OCI-LY1 (cell line): ENCODE results near the gene PACRG.

ENCODE experiments used
- H2AFZ ChIP-seq: fragments of 200-600 bp; sonication (generic), shearing (Covaris generic); 2 replicates; pipeline ENCODE4 v1.6.0; 2014; ENCODE audit warnings: antibody characterized with exemption, mild to moderate bottlenecking, low read length
- H3F3A ChIP-seq: fragments of 200-600 bp; sonication (generic), shearing (Covaris generic); 2 replicates; pipeline ENCODE4 v1.6.0; 2014; ENCODE audit warnings: mild to moderate bottlenecking, antibody characterized with exemption, low read length, moderate library complexity; ENCODE audit not compliant: insufficient read depth
- H3K27ac ChIP-seq: fragments of 200-600 bp; sonication (generic); 2 replicates; pipeline ENCODE4 v1.5.1; 2014; ENCODE audit warnings: low read length, mixed run types, mild to moderate bottlenecking, low read depth; ENCODE audit not compliant: poor library complexity, severe bottlenecking
- H3K27me3 ChIP-seq: fragments of 200-600 bp; sonication (generic); 2 replicates; pipeline ENCODE4 v1.6.0; 2014; ENCODE audit warnings: antibody characterized with exemption, mild to moderate bottlenecking, low read length, moderate library complexity; ENCODE audit not compliant: insufficient read depth
- H3K36me3 ChIP-seq: fragments of 200-600 bp; sonication (generic); 2 replicates; pipeline ENCODE4 v1.6.1; 2014; ENCODE audit warnings: mild to moderate bottlenecking, antibody characterized with exemption, low read length, moderate library complexity, mixed read lengths; ENCODE audit not compliant: insufficient read depth
- H3K4me1 ChIP-seq: fragments of 200-600 bp; sonication (generic); 2 replicates; pipeline ENCODE4 v1.5.1; 2014; ENCODE audit warnings: mild to moderate bottlenecking, low read length, moderate library complexity; ENCODE audit not compliant: insufficient read depth, severe bottlenecking
- H3K4me2 ChIP-seq: fragments of 200-600 bp; sonication (generic), shearing (Covaris generic); 2 replicates; pipeline ENCODE4 v1.6.1; 2014; ENCODE audit warnings: low read length
- H3K4me3 ChIP-seq: fragments of 200-600 bp; sonication (generic); 2 replicates; pipeline ENCODE4 v1.5.1; 2014; ENCODE audit warnings: low read length, low read depth, mild to moderate bottlenecking, mixed read lengths; ENCODE audit not compliant: poor library complexity, severe bottlenecking
- H3K79me2 ChIP-seq: fragments of 200-600 bp; shearing (Covaris generic); 2 replicates; pipeline ENCODE4 v1.6.1; 2016; ENCODE audit warnings: mixed run types, low read length, mixed read lengths; ENCODE audit not compliant: insufficient read depth
- H3K9ac ChIP-seq: fragments of 200-600 bp; sonication (generic), shearing (Covaris generic); 2 replicates; pipeline ENCODE4 v1.6.1; 2014; ENCODE audit warnings: mild to moderate bottlenecking, low read length, mixed read lengths
- H3K9me2 ChIP-seq: fragments of 200-600 bp; sonication (generic), shearing (Covaris generic); 2 replicates; pipeline ENCODE4 v1.6.1; 2014; ENCODE audit warnings: low read depth, mild to moderate bottlenecking, low read length, mixed read lengths
- H3K9me3 ChIP-seq: fragments of 200-600 bp; shearing (Covaris generic); 2 replicates; pipeline ENCODE4 v1.6.1; 2014; ENCODE audit warnings: low read length, mixed read lengths
- H4K20me1 ChIP-seq: fragments of 200-600 bp; sonication (generic), shearing (Covaris generic); 2 replicates; pipeline ENCODE4 v1.6.0; 2016; ENCODE audit warnings: mild to moderate bottlenecking, low read length; ENCODE audit not compliant: insufficient read depth
- CTCF ChIP-seq: fragments of 200-600 bp; sonication (generic), shearing (Covaris generic); IDR thresholded peaks from 2 replicates; pipeline ENCODE4 v1.5.1; 2017; ENCODE audit warnings: mild to moderate bottlenecking, antibody characterized with exemption, low read length, moderate library complexity, mixed read lengths
- EZH2 ChIP-seq: fragments of 200-600 bp; sonication (generic), shearing (Covaris generic); IDR thresholded peaks from 2 replicates; pipeline ENCODE4 v1.8.0; 2017; ENCODE audit warnings: borderline replicate concordance, mixed run types, mild to moderate bottlenecking, antibody characterized with exemption, low read length, moderate library complexity, mixed read lengths

Gene PACRG

GRCh38 chr6:163165922-163166321 is 438.1 kb downstream of the PACRG start:
- Histone ChIP-seq H3K36me3 (no peaks in the 10 kb centered on the region), H3K9me2 (no peaks in the 10 kb centered on the region), H2AFZ (no peak overlapping the region), H3K4me2 (no peak overlapping the region), H3K4me3 (no peak overlapping the region), H3F3A (no peaks in the 10 kb centered on the region), H4K20me1 (no peaks in the 10 kb centered on the region), H3K4me1 (peaks cover 3% of the 10 kb centered on the region), H3K9ac (no peak overlapping the region), H3K27me3 (no peaks in the 10 kb centered on the region), H3K27ac (no peak overlapping the region), H3K9me3 (no peaks in the 10 kb centered on the region; the same call in 1 of the 2 replicates), H3K79me2 (no peaks in the 10 kb centered on the region)
- no peak for TF ChIP-seq CTCF
- no peak for TF ChIP-seq EZH2

GRCh38 chr6:163166507-163166906 is 438.7 kb downstream of the PACRG start:
- Histone ChIP-seq H3K79me2 (no peaks in the 10 kb centered on the region), H3K9me3 (no peaks in the 10 kb centered on the region; the same call in 1 of the 2 replicates), H3K27me3 (no peaks in the 10 kb centered on the region), H3K36me3 (no peaks in the 10 kb centered on the region), H3K9ac (no peak overlapping the region), H3K27ac (no peak overlapping the region), H3K4me2 (no peak overlapping the region), H3K9me2 (no peaks in the 10 kb centered on the region), H3F3A (no peaks in the 10 kb centered on the region), H2AFZ (no peak overlapping the region), H3K4me1 (peaks cover 3% of the 10 kb centered on the region), H4K20me1 (no peaks in the 10 kb centered on the region), H3K4me3 (no peak overlapping the region)
- TF ChIP-seq CTCF (no peak), EZH2 (no peak)

- Histone ChIP-seq H3K4me2 (no peak overlapping the region), H4K20me1 (no peaks in the 10 kb centered on the region), H3F3A (no peaks in the 10 kb centered on the region), H3K4me3 (no peak overlapping the region), H3K27ac (no peak overlapping the region), H2AFZ (no peak overlapping the region), H3K9me2 (no peaks in the 10 kb centered on the region), H3K9ac (no peak overlapping the region), H3K36me3 (no peaks in the 10 kb centered on the region), H3K79me2 (no peaks in the 10 kb centered on the region), H3K27me3 (no peaks in the 10 kb centered on the region), H3K9me3 (no peaks in the 10 kb centered on the region; the same call in 1 of the 2 replicates), H3K4me1 (peaks cover 3% of the 10 kb centered on the region)
- TF ChIP-seq EZH2 (no peak), CTCF (no peak)
Observed at GRCh38 chr6:163169521-163169920, 441.7 kb downstream of the PACRG start.
